Endothelial cell of hepatic sinusoid (primary cell): ENCODE data around the gene MED9.

Experiments used
- in situ Hi-C: cut with HindIII; loops from 2 replicates; pipeline ENCODE4 v1.10.0; 2017; ENCODE audit warnings: low sequenced_read_pairs

The MED9 gene

GRCh38 chr17:17476865-17477467 is at the start of gene MED9:
MED9 (plus strand) TSS chr17:17477000; CDS start chr17:17477042, 42 bp downstream.
- in situ Hi-C loops: no loop called here

GRCh38 chr17:17429222-17429621 is 47.6 kb upstream of the MED9 start:
- in situ Hi-C loops: no loop called here

GRCh38 chr17:17430924-17431323 is 45.9 kb upstream of the MED9 start:
- in situ Hi-C loops: loop anchor here (5.0 kb wide), 1 partner anchor 64 kb away; no protein-coding TSS in a partner anchor

- in situ Hi-C loops: loop anchor here (5.0 kb wide), 1 partner anchor 64 kb away; no protein-coding TSS in a partner anchor
Observed at GRCh38 chr17:17431605-17432004, 45.2 kb upstream of the MED9 start.

- in situ Hi-C loops: loop anchor here (5.0 kb wide), 1 partner anchor 66 kb away; no protein-coding TSS in a partner anchor
Observed at GRCh38 chr17:17433000-17433703, 43.6 kb upstream of the MED9 start.

- in situ Hi-C loops: loop anchor here (5.0 kb wide), 1 partner anchor 67 kb away; no protein-coding TSS in a partner anchor
Observed at GRCh38 chr17:17434477-17434876, 42.3 kb upstream of the MED9 start.

- in situ Hi-C loops: no loop called here
Observed at GRCh38 chr17:17435323-17435722, 41.5 kb upstream of the MED9 start.

GRCh38 chr17:17437461-17437860 is 39.3 kb upstream of the MED9 start:
- in situ Hi-C loops: no loop called here

GRCh38 chr17:17437893-17438292 is 38.9 kb upstream of the MED9 start:
- in situ Hi-C loops: no loop called here

GRCh38 chr17:17440010-17440843 is 36.6 kb upstream of the MED9 start:
- in situ Hi-C loops: no loop called here

- in situ Hi-C loops: no loop called here
Observed at GRCh38 chr17:17440938-17441675, 35.7 kb upstream of the MED9 start.

GRCh38 chr17:17443173-17443572 is 33.6 kb upstream of the MED9 start:
- in situ Hi-C loops: no loop called here

GRCh38 chr17:17445296-17445924 is 31.4 kb upstream of the MED9 start:
- in situ Hi-C loops: no loop called here

GRCh38 chr17:17445925-17446665 is 30.7 kb upstream of the MED9 start:
- in situ Hi-C loops: no loop called here

GRCh38 chr17:17446666-17447155 is 30.1 kb upstream of the MED9 start:
- in situ Hi-C loops: no loop called here

GRCh38 chr17:17447264-17447663 is 29.5 kb upstream of the MED9 start:
- in situ Hi-C loops: no loop called here

- in situ Hi-C loops: no loop called here
Observed at GRCh38 chr17:17448076-17448475, 28.7 kb upstream of the MED9 start.

GRCh38 chr17:17448723-17449122 is 28.1 kb upstream of the MED9 start:
- in situ Hi-C loops: no loop called here

- in situ Hi-C loops: no loop called here
Observed at GRCh38 chr17:17453088-17453487, 23.7 kb upstream of the MED9 start.
